Esophagus squamous epithelium (tissue), 5 donors: Measurements from ENCODE around the gene ZNF268. TPM values are rescaled to one million over a fixed set of nuclear protein-coding genes. Genes with fewer than 3 reads are reported as not detected.

Experiments
- DNase-seq: peaks from one replicate; lab custom pipeline; 2025; lab: John Stamatoyannopoulos, UW
- H3K27ac ChIP-seq, 4 donors: fragments of 200-600 bp; sonication (generic); one replicate each; pipeline ENCODE4 v1.5.1; 2016 to 2019; ENCODE audit warnings: mild to moderate bottlenecking in 1 of 4
- H3K27me3 ChIP-seq, 4 donors: fragments of 200-600 bp; sonication (generic); 1 replicate in 3 of 4; 2 replicates in 1 of 4; pipeline versions ENCODE4 v1.5.1 to v1.6.0; 2017 to 2021; ENCODE audit warnings: antibody characterized with exemption in 1 of 4
- H3K36me3 ChIP-seq, 3 donors: fragments of 200-600 bp; sonication (generic); one replicate each; pipeline ENCODE4 v1.5.1; 2016 to 2019
- H3K4me1 ChIP-seq, 3 donors: fragments of 200-600 bp; sonication (generic); one replicate each; pipeline ENCODE4 v1.5.1; 2017 to 2019
- H3K4me3 ChIP-seq, 4 donors: fragments of 200-600 bp; sonication (generic); 1 replicate in 3 of 4; 2 replicates in 1 of 4; pipeline ENCODE4 v1.5.1; 2016 to 2019; ENCODE audit warnings: mild to moderate bottlenecking in 2 of 4, moderate library complexity in 1 of 4
- H3K9me3 ChIP-seq, 3 donors: fragments of 200-600 bp; sonication (generic); one replicate each; pipeline ENCODE4 v1.5.1; 2016 to 2019
- CTCF ChIP-seq, 6 experiments: fragments of 450-650 bp in 4 of 6; fragments of 200-600 bp in 2 of 6; sonication (generic) in 2 of 6; IDR thresholded peaks; one replicate each; pipeline ENCODE4 v1.5.1; 2016 to 2019; ENCODE audit warnings: antibody characterized with exemption in 6 of 6, mild to moderate bottlenecking in 4 of 6, moderate library complexity in 4 of 6
- POLR2A ChIP-seq, 4 donors: fragments of 450-650 bp; IDR thresholded peaks; one replicate each; pipeline ENCODE4 v1.6.1; 2017; ENCODE audit warnings: antibody characterized with exemption in 4 of 4, mild to moderate bottlenecking in 4 of 4, moderate library complexity in 3 of 4
- WGBS, 2 donors: methylation state at CpG; one replicate each; pipeline ENCODE4 v1.1.5; 2018; 5-methylcytosine and 5-hydroxymethylcytosine counted together
- intact Hi-C: fragments of 100-400 bp; cut with DNase I; formaldehyde crosslinking; loops from one replicate; pipeline ENCODE4 v1.15.0; 2022
- total RNA-seq, 4 donors: library from RNA; depleted of rRNA; stranded (reverse); fragments of >200 nt; gene quantifications; one replicate each; pipeline ENCODE4 v1.1.0, GENCODE V29; 2016
- donor health status: DM: yes; HTN: yes; CAD: no.

Gene ZNF268
- total RNA-seq, 4 donors from 2014 or later: 9.8 to 21.0 (median 15.7) TPM

- 100% methylated on average over 2 of the region's 2 CpGs for WGBS, 2 donors
- Histone ChIP-seq H3K4me3 (no peak overlapping the region), H3K36me3 (peaks cover 11 to 29% (median 23%) of the 10 kb centered on the region in 3 donors), H3K4me1 (no peaks in the 10 kb centered on the region), H3K27ac (no peak overlapping the region), H3K9me3 (peaks cover 35 to 100% (median 97%) of the 10 kb centered on the region in 3 donors), H3K27me3 (no peaks in the 10 kb centered on the region)
- DNase-seq: no peak
- intact Hi-C loops: no loop called here
- no peak for TF ChIP-seq POLR2A (IDR thresholded peaks at IDR 0.05)
- TF ChIP-seq CTCF (IDR thresholded peaks at IDR 0.05): no peak
Observed at GRCh38 chr12:133206390-133206789, 25.1 kb downstream of the ZNF268 start.

GRCh38 chr12:133215724-133216123, 34.4 kb downstream of the ZNF268 start:
- Histone ChIP-seq H3K9me3 (peaks cover 0 to 98% (median 84%) of the 10 kb centered on the region in 3 donors), H3K4me1 (no peaks in the 10 kb centered on the region), H3K36me3 (no peaks in the 10 kb centered on the region), H3K4me3 (no peak overlapping the region), H3K27ac (no peak overlapping the region), H3K27me3 (no peaks in the 10 kb centered on the region)
- 100% methylated on average over 1 of the region's 3 CpGs for WGBS, 2 donors
- DNase-seq: no peak
- intact Hi-C loops: no loop called here
- TF ChIP-seq CTCF (IDR thresholded peaks at IDR 0.05) (no peak), POLR2A (IDR thresholded peaks at IDR 0.05) (no peak)

DNA sequence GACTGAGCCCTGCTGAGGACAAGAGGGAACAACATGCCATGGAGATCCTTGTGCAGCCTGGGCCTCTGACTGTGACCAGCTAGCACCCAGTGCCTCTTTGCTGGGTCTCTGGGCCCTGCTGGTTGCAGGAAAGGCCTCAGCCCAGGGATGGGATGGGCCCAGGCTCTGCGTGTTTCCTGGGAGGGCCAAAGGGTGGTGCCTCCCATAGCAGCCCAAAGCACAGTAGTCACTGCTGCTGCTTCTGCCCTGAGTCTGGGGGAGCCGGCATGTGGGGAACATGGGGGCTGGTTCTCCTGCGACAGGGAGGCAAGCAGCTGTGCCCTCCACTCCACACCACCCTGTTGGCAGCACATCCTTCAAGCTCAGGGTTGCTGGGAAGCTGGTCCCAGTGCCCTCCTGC, 35.9 kb downstream of the ZNF268 start:
- Histone ChIP-seq H3K4me1 (no peaks in the 10 kb centered on the region), H3K27ac (no peak overlapping the region), H3K4me3 (no peak overlapping the region), H3K9me3 (peaks cover 0 to 97% (median 82%) of the 10 kb centered on the region in 3 donors), H3K27me3 (no peaks in the 10 kb centered on the region), H3K36me3 (no peaks in the 10 kb centered on the region)
- DNase-seq: no peak
- 67% methylated on average over 1 of the region's 3 CpGs; no CpG with 5 or more reads in 1 of the 2 donors for WGBS, 2 donors
- TF ChIP-seq POLR2A (IDR thresholded peaks at IDR 0.05): no peak
- no peak for TF ChIP-seq CTCF (IDR thresholded peaks at IDR 0.05)
- intact Hi-C loops: no loop called here

- Histone ChIP-seq H3K36me3 (no peaks in the 10 kb centered on the region), H3K4me3 (no peak overlapping the region), H3K27ac (no peak overlapping the region), H3K9me3 (peaks cover 0 to 88% (median 55%) of the 10 kb centered on the region in 3 donors), H3K4me1 (no peaks in the 10 kb centered on the region), H3K27me3 (no peaks in the 10 kb centered on the region)
- 86 to 100% methylated on average over 3 to 5 of the region's 6 CpGs for WGBS, 2 donors
- intact Hi-C loops: no loop called here
- no peak for TF ChIP-seq CTCF (IDR thresholded peaks at IDR 0.05)
- DNase-seq: no peak
Observed at GRCh38 chr12:133220521-133220920, 39.2 kb downstream of the ZNF268 start.

DNA sequence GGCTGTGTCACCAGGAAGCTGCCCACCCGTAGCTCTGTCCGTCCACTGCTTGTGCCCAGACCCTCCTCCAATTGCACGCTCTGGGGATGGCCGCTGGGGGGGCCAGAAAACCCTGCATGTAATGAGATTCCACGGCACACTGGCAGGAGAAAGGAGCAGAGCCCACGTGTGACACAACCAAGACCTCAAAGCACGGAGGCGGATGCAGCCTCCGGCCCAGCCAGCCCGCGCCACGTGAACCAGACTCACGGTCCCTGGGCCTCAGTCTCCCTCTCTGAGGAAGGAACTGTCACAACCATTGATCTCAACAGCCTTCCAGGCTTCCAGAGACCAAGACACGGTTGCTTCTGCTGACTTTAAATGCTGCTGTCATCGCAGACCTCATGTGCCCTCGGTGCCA, 39.9 kb downstream of the ZNF268 start:
- TF ChIP-seq CTCF (IDR thresholded peaks at IDR 0.05) (no peak), POLR2A (IDR thresholded peaks at IDR 0.05) (no peak)
- Histone ChIP-seq H3K4me3 (no peak overlapping the region), H3K4me1 (no peaks in the 10 kb centered on the region), H3K27me3 (no peaks in the 10 kb centered on the region), H3K27ac (no peak overlapping the region), H3K36me3 (no peaks in the 10 kb centered on the region), H3K9me3 (peaks cover 0 to 88% (median 52%) of the 10 kb centered on the region in 3 donors)
- no peak for DNase-seq
- intact Hi-C loops: no loop called here
- 83 to 86% methylated on average over 3 to 10 of the region's 16 CpGs for WGBS, 2 donors
